GM12878 (cell line): ENCODE data around the gene FBXL16. TPM values are rescaled to one million over a fixed set of nuclear protein-coding genes. Genes with fewer than 3 reads are reported as not detected.

Source experiments
- ATAC-seq: fragments of 200-7000 bp; cut with Tn5 transposase; 3 replicates; pipeline ENCODE4 v1.9.1; 2020; ENCODE audit warnings: mild to moderate bottlenecking, moderate library complexity
- BruUV-seq: library from RNA; stranded (reverse); fragments of 400-500 nt; replicated peaks from 2 replicates; lab custom pipeline; 2021; lab: Mats Ljungman, UMichigan
- CTCF ChIA-PET: fragments of 300-600 bp; sonication (Branson Sonifier 250); formaldehyde crosslinking; extraction: SDS; loops from one replicate; lab custom pipeline; 2021; ENCODE audit warnings: inconsistent platforms; lab: Yijun Ruan, JAX
- POLR2A ChIA-PET: fragments of 350-600 bp; formaldehyde crosslinking; extraction: SDS; loops from one replicate; lab custom pipeline; 2021; ENCODE audit warnings: inconsistent platforms; lab: Charles Lee
- RAD21 ChIA-PET: fragments of 300-600 bp; sonication (Branson Sonifier 250); formaldehyde crosslinking; loops from one replicate; lab custom pipeline; 2023; ENCODE audit warnings: antibody characterized with exemption; ENCODE audit not compliant: unreplicated experiment; lab: Charles Lee
- SMC1A ChIA-PET: fragments of 300-600 bp; sonication (Branson Sonifier 250); formaldehyde crosslinking; loops from one replicate; lab custom pipeline; 2023; ENCODE audit not compliant: unreplicated experiment, uncharacterized antibody; lab: Charles Lee
- DNase-seq: peaks from one replicate; pipeline ENCODE4 v3.0.0-alpha.2; 2011; ENCODE audit warnings: low read depth, low spot score
- FAIRE-seq: peaks from 3 replicates; lab custom pipeline; 2011; peaks lifted over from hg19 to GRCh38; lab: Jason Lieb, UNC
- H2AFZ ChIP-seq: 2 replicates; pipeline ENCODE4 v1.6.0; 2011; ENCODE audit warnings: low read depth, low read length, control low read depth; ENCODE audit not compliant: control insufficient read depth
- H3K27ac ChIP-seq: 2 replicates; pipeline ENCODE4 v1.5.1; 2011; ENCODE audit warnings: control low read depth; ENCODE audit not compliant: control insufficient read depth, insufficient read depth
- H3K27me3 ChIP-seq, 2 experiments: replicated peaks in 1 of 2; 2 replicates each; pipeline versions ENCODE4 v1.6.0 to v1.6.1; 2011; ENCODE audit warnings: low read length in 1 of 2; ENCODE audit not compliant: control insufficient read depth in 2 of 2, insufficient read depth in 2 of 2
- H3K36me3 ChIP-seq, 2 experiments: 2 replicates each; pipeline ENCODE4 v1.5.1; 2011; ENCODE audit warnings: low read length in 1 of 2; ENCODE audit not compliant: control insufficient read depth in 2 of 2, insufficient read depth in 2 of 2
- H3K4me1 ChIP-seq: 2 replicates; pipeline ENCODE4 v1.6.1; 2011; ENCODE audit warnings: mild to moderate bottlenecking, low read length, moderate library complexity, mixed read lengths; ENCODE audit not compliant: control insufficient read depth, insufficient read depth
- H3K4me2 ChIP-seq: 2 replicates; pipeline ENCODE4 v1.6.0; 2011; ENCODE audit warnings: control low read depth; ENCODE audit not compliant: control insufficient read depth, insufficient read depth
- H3K4me3 ChIP-seq: fragments of 200-600 bp; sonication (generic); 2 replicates; pipeline ENCODE4 v1.5.1; 2016
- H3K79me2 ChIP-seq: 2 replicates; pipeline ENCODE4 v1.6.0; 2011; ENCODE audit warnings: low read length; ENCODE audit not compliant: control insufficient read depth, insufficient read depth
- H3K9ac ChIP-seq: 2 replicates; pipeline ENCODE4 v1.8.0; 2011; ENCODE audit warnings: low read length, control low read depth, mixed read lengths; ENCODE audit not compliant: control insufficient read depth, insufficient read depth
- H3K9me3 ChIP-seq: replicated peaks from 3 replicates; pipeline ENCODE4 v1.5.1; 2011; ENCODE audit warnings: mild to moderate bottlenecking, low read length; ENCODE audit not compliant: control insufficient read depth, insufficient read depth
- H4K20me1 ChIP-seq: 2 replicates; pipeline ENCODE4 v1.6.0; 2011; ENCODE audit not compliant: control insufficient read depth, insufficient read depth
- CBFB ChIP-seq: IDR thresholded peaks from 2 replicates; pipeline ENCODE4 v1.6.1; 2016; ENCODE audit warnings: antibody characterized with exemption, low read depth
- MEF2A ChIP-seq: IDR thresholded peaks from 2 replicates; pipeline ENCODE4 v1.6.1; 2011; ENCODE audit warnings: low read depth, mild to moderate bottlenecking, low read length, moderate library complexity; ENCODE audit not compliant: insufficient read depth
- POLR2A ChIP-seq: IDR thresholded peaks from 2 replicates; pipeline ENCODE4 v1.6.1; 2011; ENCODE audit warnings: low read depth, mild to moderate bottlenecking, low read length
- WGBS: methylation state at CpG from one replicate; pipeline ENCODE4 v1.1.6; 2016; ENCODE audit warnings: low lambda C conversion rate; ENCODE audit not compliant: insufficient replicate concordance, insufficient coverage; ENCODE audit errors: missing lambda C conversion rate; 5-methylcytosine and 5-hydroxymethylcytosine counted together
- in situ Hi-C: fragments of 300-500 bp; cut with MboI; formaldehyde crosslinking; loops from 9 replicates; pipeline ENCODE4 v1.14.3; 2018; ENCODE audit warnings: mixed read lengths
- intact Hi-C: fragments of 100-400 bp; cut with micrococcal nuclease; formaldehyde crosslinking; loops from one replicate; pipeline ENCODE4 v1.14.2; 2022; ENCODE audit not compliant: unreplicated experiment
- polyA plus RNA-seq, 11 experiments: library from polyadenylated mRNA; depleted of rRNA in 4 of 11; unstranded in 6 of 11; stranded (reverse) in 5 of 11; fragments of >200 nt; fragmentation: Nextera tagmentation in 4 of 11; fragmentation: Illumina TruSeq in 1 of 11; extraction: Ambion mirVana in 4 of 11; extraction: Trizol in 1 of 11; gene quantifications; 1 replicate in 1 of 11; 2 replicates in 10 of 11; pipeline versions ENCODE4 v1.2.1 to v1.2.3, GENCODE V29; 2011 to 2016; ENCODE audit warnings: inconsistent platforms in 2 of 11, missing spikeins in 2 of 11, low read depth in 1 of 11
- total RNA-seq, 4 experiments: library from RNA; depleted of rRNA in 3 of 4; stranded (reverse); fragments of >200 nt in 3 of 4; fragmentation: Illumina TruSeq in 1 of 4; extraction: Trizol in 1 of 4; gene quantifications; 2 replicates each; pipeline versions ENCODE4 v1.2.1 to v1.2.3, GENCODE V29; 2013 to 2021
- TF ChIP-seq, protein P1 (sequence below): fragments of 450-650 bp; formaldehyde crosslinking; IDR thresholded peaks from 2 replicates; pipeline ENCODE4 v1.4.0; 2022; ENCODE audit warnings: mild to moderate bottlenecking, moderate library complexity

FBXL16 gene
- total and polyA plus RNA-seq, 10 of the 15 experiments (the other 5 are each of a cell fraction or from before 2014, with no cell fraction given), result 0.13 to 1.4 (median 0.24) TPM

DNA sequence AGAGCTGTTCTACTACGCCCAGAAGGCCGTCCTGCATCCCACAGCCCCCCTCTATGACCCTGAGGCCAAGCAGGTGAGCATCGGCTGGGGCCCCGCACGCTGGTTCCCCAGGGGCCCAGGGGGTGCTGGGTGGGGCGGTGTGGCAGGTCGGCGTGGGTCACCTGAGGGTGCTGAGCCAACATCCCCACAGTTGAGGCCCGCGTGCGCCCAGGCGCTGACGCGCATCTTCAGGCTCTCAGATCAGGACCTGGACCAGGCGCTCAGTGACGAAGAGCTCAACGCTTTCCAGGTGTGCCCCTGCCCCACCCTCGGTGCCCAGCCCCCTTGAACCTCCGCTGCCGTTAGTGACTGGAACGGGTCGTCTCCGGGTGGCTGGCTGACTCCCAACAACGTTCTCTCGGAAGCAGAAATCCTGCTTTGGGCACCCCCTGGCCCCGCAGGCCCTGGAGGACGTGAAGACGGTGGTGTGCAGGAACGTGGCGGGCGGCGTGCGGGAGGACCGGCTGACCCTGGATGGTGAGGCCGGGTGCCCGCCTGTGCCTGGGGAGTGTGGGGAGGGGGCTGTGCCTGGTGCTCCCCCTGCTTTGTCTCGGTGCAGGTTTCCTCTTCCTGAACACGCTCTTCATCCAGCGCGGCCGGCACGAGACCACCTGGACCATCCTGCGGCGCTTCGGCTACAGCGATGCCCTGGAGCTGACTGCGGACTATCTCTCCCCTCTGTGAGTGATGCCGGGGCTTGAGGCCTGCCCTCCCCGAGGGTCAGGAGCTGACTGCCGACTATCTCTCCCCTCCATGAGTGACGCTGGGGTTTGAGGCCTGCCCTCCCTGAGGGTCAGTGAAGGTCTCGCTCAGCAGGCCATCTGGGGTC, 34.9 kb downstream of the FBXL16 start:
- Histone ChIP-seq H3K27ac (no peak overlapping the region), H3K9ac (no peak overlapping the region), H3K4me1 (peaks cover 2% of the 10 kb centered on the region; the same call in 1 of the 2 replicates), H3K27me3 (no peaks in the 10 kb centered on the region), H3K36me3 (peaks cover 0 to 18% of the 10 kb centered on the region in 2 experiments; a peak in 3 of 4 replicates), H3K79me2 (peaks cover 16% of the 10 kb centered on the region), H3K9me3 (no peaks in the 10 kb centered on the region), H3K4me2 (no peak overlapping the region), H3K4me3 (no peak overlapping the region), H4K20me1 (no peaks in the 10 kb centered on the region; the same call in 1 of the 2 replicates), H2AFZ (no peak overlapping the region)
- in situ Hi-C loops (no loop called here), intact Hi-C loops (no loop called here)
- no peak for DNase-seq
- TF ChIP-seq POLR2A (peak; percentile 3; the same call in 1 of the 2 replicates), CBFB (no peak), MEF2A (no peak)
- TF ChIP-seq, protein P1, sequence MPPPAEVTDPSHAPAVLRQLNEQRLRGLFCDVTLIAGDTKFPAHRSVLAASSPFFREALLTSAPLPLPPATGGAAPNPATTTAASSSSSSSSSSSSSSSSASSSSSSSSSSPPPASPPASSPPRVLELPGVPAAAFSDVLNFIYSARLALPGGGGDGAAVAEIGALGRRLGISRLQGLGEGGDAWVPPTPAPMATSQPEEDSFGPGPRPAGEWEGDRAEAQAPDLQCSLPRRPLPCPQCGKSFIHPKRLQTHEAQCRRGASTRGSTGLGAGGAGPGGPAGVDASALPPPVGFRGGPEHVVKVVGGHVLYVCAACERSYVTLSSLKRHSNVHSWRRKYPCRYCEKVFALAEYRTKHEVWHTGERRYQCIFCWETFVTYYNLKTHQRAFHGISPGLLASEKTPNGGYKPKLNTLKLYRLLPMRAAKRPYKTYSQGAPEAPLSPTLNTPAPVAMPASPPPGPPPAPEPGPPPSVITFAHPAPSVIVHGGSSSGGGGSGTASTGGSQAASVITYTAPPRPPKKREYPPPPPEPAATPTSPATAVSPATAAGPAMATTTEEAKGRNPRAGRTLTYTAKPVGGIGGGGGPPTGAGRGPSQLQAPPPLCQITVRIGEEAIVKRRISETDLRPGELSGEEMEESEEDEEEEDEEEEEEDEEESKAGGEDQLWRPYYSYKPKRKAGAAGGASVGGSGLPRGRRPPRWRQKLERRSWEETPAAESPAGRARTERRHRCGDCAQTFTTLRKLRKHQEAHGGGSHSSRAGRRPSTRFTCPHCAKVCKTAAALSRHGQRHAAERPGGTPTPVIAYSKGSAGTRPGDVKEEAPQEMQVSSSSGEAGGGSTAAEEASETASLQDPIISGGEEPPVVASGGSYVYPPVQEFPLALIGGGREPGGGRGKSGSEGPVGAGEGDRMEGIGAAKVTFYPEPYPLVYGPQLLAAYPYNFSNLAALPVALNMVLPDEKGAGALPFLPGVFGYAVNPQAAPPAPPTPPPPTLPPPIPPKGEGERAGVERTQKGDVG (CRISPR knock-in tag), result no peak
- ChIA-PET SMC1A (no interaction called here), CTCF (no interaction called here), RAD21 (no interaction called here), POLR2A (no interaction called here)
- 97% methylated on average over 50 of the region's 52 CpGs for WGBS
- no peak for ATAC-seq
- FAIRE-seq, result no peak
- BruUV-seq, result no TSS peak
